K562 (cell line): ENCODE results near the gene DYNC1H1. TPM values are rescaled to one million over a fixed set of nuclear protein-coding genes. Genes with fewer than 3 reads are reported as not detected.

ENCODE experiments used
- ATAC-seq: fragments of 200-7000 bp; cut with Tn5 transposase; 3 replicates; pipeline ENCODE4 v1.9.1; 2020; ENCODE audit warnings: moderate library complexity
- BruUV-seq: library from RNA; stranded (reverse); fragments of 400-500 nt; replicated peaks from 2 replicates; lab custom pipeline; 2021; lab: Mats Ljungman, UMichigan
- CTCF ChIA-PET: fragments of 300-600 bp; formaldehyde crosslinking; extraction: SDS; loops from one replicate; lab custom pipeline; 2021; ENCODE audit warnings: low intra/inter-chr PET ratio; lab: Yijun Ruan, JAX
- POLR2A ChIA-PET: fragments of 300-600, 350-650 bp; sonication (Branson Sonifier 250); formaldehyde crosslinking; extraction: SDS; loops from one replicate; lab custom pipeline; 2021; ENCODE audit warnings: antibody characterized with exemption, inconsistent platforms; lab: Yijun Ruan, JAX
- DNase-seq, 4 experiments: peaks; one replicate each; pipeline versions ENCODE4 v3.0.0 to v3.0.0-alpha.2; 2011 to 2018; ENCODE audit warnings: low spot score in 3 of 4, mixed read lengths in 3 of 4; ENCODE audit errors: extremely low read depth in 1 of 4
- FAIRE-seq: peaks from 2 replicates; lab custom pipeline; 2011; peaks lifted over from hg19 to GRCh38; lab: Jason Lieb, UNC
- H2AFZ ChIP-seq: 2 replicates; pipeline ENCODE4 v1.6.0; 2011; ENCODE audit warnings: low read depth, low read length, control low read depth, inconsistent platforms
- H3K27ac ChIP-seq: fragments of 200-600 bp; 3 replicates; pipeline ENCODE4 v1.8.0; 2011; ENCODE audit warnings: low read depth, mild to moderate bottlenecking, control low read depth, inconsistent platforms, low read length, moderate library complexity, mixed read lengths; ENCODE audit errors: extremely low read depth
- H3K27me3 ChIP-seq, 2 experiments: fragments of 300-600 bp in 1 of 2; 2 replicates in 1 of 2; 3 replicates in 1 of 2; pipeline versions ENCODE4 v1.6.0 to v1.8.0; 2011; ENCODE audit warnings: inconsistent platforms in 2 of 2, low read length in 2 of 2, mild to moderate bottlenecking in 1 of 2, mixed read lengths in 1 of 2, moderate library complexity in 1 of 2; ENCODE audit not compliant: control insufficient read depth in 2 of 2, insufficient read depth in 2 of 2
- H3K36me3 ChIP-seq: fragments of 300-600 bp; 3 replicates; pipeline ENCODE4 v1.8.0; 2011; ENCODE audit warnings: mild to moderate bottlenecking, low read length, inconsistent platforms; ENCODE audit not compliant: control insufficient read depth, insufficient read depth
- H3K4me1 ChIP-seq, 2 experiments: fragments of 200-600 bp in 1 of 2; replicated peaks in 1 of 2; 2 replicates in 1 of 2; 3 replicates in 1 of 2; pipeline versions ENCODE4 v1.5.1 to v1.8.0; 2011; ENCODE audit warnings: inconsistent platforms in 2 of 2, low read length in 2 of 2, mild to moderate bottlenecking in 1 of 2, mixed read lengths in 1 of 2, moderate library complexity in 1 of 2; ENCODE audit not compliant: control insufficient read depth in 2 of 2, insufficient read depth in 2 of 2
- H3K4me2 ChIP-seq: 2 replicates; pipeline ENCODE4 v1.6.1; 2011; ENCODE audit warnings: low read length, control low read depth, inconsistent platforms, mixed read lengths; ENCODE audit not compliant: insufficient read depth
- H3K4me3 ChIP-seq: fragments of 200-600 bp; sonication (generic), shearing (Covaris generic); 2 replicates; pipeline ENCODE4 v1.5.1; 2016; ENCODE audit warnings: control low read depth, inconsistent platforms
- H3K79me2 ChIP-seq: fragments of 200-600 bp; 3 replicates; pipeline ENCODE4 v1.8.0; 2011; ENCODE audit warnings: low read length, inconsistent platforms; ENCODE audit not compliant: control insufficient read depth, insufficient read depth
- H3K9ac ChIP-seq, 2 experiments: 2 replicates each; pipeline versions ENCODE4 v1.6.0 to v1.6.1; 2011; ENCODE audit warnings: low read depth in 2 of 2, low read length in 2 of 2, control low read depth in 1 of 2, inconsistent platforms in 1 of 2, mild to moderate bottlenecking in 1 of 2, mixed read lengths in 1 of 2; ENCODE audit not compliant: insufficient read depth in 1 of 2
- H3K9me1 ChIP-seq: one replicate; pipeline ENCODE4 v1.6.0; 2011; ENCODE audit warnings: inconsistent platforms, mild to moderate bottlenecking, low read length, moderate library complexity; ENCODE audit not compliant: control insufficient read depth, insufficient read depth
- H3K9me3 ChIP-seq: replicated peaks from 2 replicates; pipeline ENCODE4 v1.5.1; 2011; ENCODE audit warnings: low read depth, low read length, inconsistent platforms; ENCODE audit not compliant: control insufficient read depth, insufficient read depth
- H4K20me1 ChIP-seq: replicated peaks from 2 replicates; pipeline ENCODE4 v1.6.1; 2011; ENCODE audit warnings: low read length, inconsistent platforms, mixed read lengths; ENCODE audit not compliant: control insufficient read depth, insufficient read depth
- ADNP ChIP-seq: fragments of 200-800 bp; sonication (Bioruptor generic); IDR thresholded peaks from 2 replicates; pipeline ENCODE4 v1.6.1; 2016; ENCODE audit warnings: missing genetic modification characterization, missing compliant biosample characterization
- ZNF121 ChIP-seq: sonication (generic); formaldehyde crosslinking; conservative IDR thresholded peaks from 2 replicates; pipeline ENCODE4 v1.8.0; 2022; ENCODE audit warnings: missing genetic modification reagents
- ZNF311 ChIP-seq: fragments of 250-450 bp; sonication (Bioruptor Pico); IDR thresholded peaks from 2 replicates; pipeline ENCODE4 v1.4.0; 2020; ENCODE audit warnings: mild to moderate bottlenecking, moderate library complexity
- WGBS: fragments of 100-300 bp; shearing (Covaris generic); methylation state at CpG from one replicate; pipeline ENCODE4 v1.1.6; 2016; ENCODE audit warnings: low coverage, mixed read lengths; ENCODE audit not compliant: insufficient coverage; ENCODE audit errors: missing lambda C conversion rate; 5-methylcytosine and 5-hydroxymethylcytosine counted together
- in situ Hi-C: fragments of 300-500 bp; cut with MboI; formaldehyde crosslinking; loops from 4 replicates; pipeline ENCODE4 v1.15.0; 2018; ENCODE audit warnings: inconsistent platforms, mixed read lengths
- intact Hi-C: fragments of 100-400 bp; cut with micrococcal nuclease; formaldehyde crosslinking; loops from 2 replicates; pipeline ENCODE4 v1.14.2; 2022
- polyA plus RNA-seq, 8 experiments: library from polyadenylated mRNA; depleted of rRNA in 4 of 8; stranded (reverse) in 5 of 8; unstranded in 3 of 8; fragments of >200 nt; fragmentation: Nextera tagmentation in 2 of 8; fragmentation: Illumina TruSeq in 1 of 8; extraction: Ambion mirVana in 2 of 8; extraction: Trizol in 1 of 8; gene quantifications; 2 replicates each; pipeline versions ENCODE4 v1.2.1 to v1.2.3, GENCODE V29; 2011 to 2014; ENCODE audit warnings: inconsistent platforms in 1 of 8, missing spikeins in 1 of 8
- total RNA-seq, 7 experiments: library from RNA; depleted of rRNA in 6 of 7; stranded (reverse); fragments of >200 nt in 6 of 7; fragmentation: Illumina TruSeq in 2 of 7; extraction: Trizol in 2 of 7; gene quantifications; 2 replicates each; pipeline versions ENCODE4 v1.2.1 to v1.2.3, GENCODE V29; 2011 to 2021; ENCODE audit warnings: low replicate concordance in 1 of 7
- TF ChIP-seq, protein P1 (sequence below): fragments of 200-600 bp; sonication (generic); IDR thresholded peaks from one replicate; pipeline ENCODE4 v1.6.1; 2012; ENCODE audit warnings: mild to moderate bottlenecking, low read depth, low read length, inconsistent platforms
- TF ChIP-seq, protein P2 (sequence below): fragments of 450-650 bp; IDR thresholded peaks from 2 replicates; pipeline ENCODE4 v1.6.1; 2017; ENCODE audit warnings: antibody characterized with exemption, mild to moderate bottlenecking

DYNC1H1 gene
- total and polyA plus RNA-seq, 9 of the 15 experiments (the other 6 are each of a cell fraction or from before 2014, with no cell fraction given): 31.9 to 335 (median 115) TPM

DNA sequence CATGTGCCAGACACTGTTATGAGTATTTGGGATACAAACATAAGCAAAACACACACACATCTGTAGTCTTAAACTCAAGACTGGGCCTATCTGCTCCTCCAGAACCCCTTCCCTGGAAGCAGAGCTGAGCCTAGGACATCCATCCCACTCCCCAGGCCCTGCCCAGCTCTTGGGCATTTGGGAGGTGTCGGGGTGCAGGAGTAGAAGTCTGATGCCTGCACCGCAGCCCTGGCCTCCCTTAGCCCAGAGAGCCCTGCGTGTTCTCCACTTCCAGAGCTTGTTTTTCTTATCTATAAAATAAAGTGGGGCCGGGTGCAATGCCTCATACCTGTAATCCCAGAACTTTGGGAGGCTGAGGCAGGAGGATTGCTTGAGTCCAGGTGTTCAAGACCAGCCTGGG, 110.8 kb downstream of the DYNC1H1 start:
- intact Hi-C loops (no loop called here), in situ Hi-C loops (no loop called here)
- H2AFZ ChIP-seq: no peak overlapping the region
- no peak overlapping the region for H3K27ac ChIP-seq
- H3K36me3 ChIP-seq: peaks cover 9% of the 10 kb centered on the region
- DNase-seq (no peak), ATAC-seq (no peak), FAIRE-seq (no peak)
- peaks cover 2% of the 10 kb centered on the region; the same call in 2 of the 3 replicates for H3K79me2 ChIP-seq
- H3K9ac ChIP-seq: no peak overlapping the region
- no peaks in the 10 kb centered on the region for H3K9me1 ChIP-seq
- 58% methylated on average over 4 of the region's 4 CpGs for WGBS
- no peak overlapping the region for H3K4me2 ChIP-seq
- no peaks in the 10 kb centered on the region for H3K9me3 ChIP-seq
- no peaks in the 10 kb centered on the region for H4K20me1 ChIP-seq
- POLR2A ChIA-PET: interaction anchor here (0.7 to 1.1 kb wide), 3 partner anchors 8 to 10 kb away, joined by 3 to 5 read pairs (median 4); no protein-coding TSS in a partner anchor
- no peaks in the 10 kb centered on the region for H3K27me3 ChIP-seq
- CTCF ChIA-PET: no interaction called here
- H3K4me1 ChIP-seq: peaks cover 0 to 6% of the 10 kb centered on the region in 2 experiments; a peak in 2 of 5 replicates
- no peak overlapping the region for H3K4me3 ChIP-seq
- BruUV-seq: no TSS peak
- TF ChIP-seq, protein P1, sequence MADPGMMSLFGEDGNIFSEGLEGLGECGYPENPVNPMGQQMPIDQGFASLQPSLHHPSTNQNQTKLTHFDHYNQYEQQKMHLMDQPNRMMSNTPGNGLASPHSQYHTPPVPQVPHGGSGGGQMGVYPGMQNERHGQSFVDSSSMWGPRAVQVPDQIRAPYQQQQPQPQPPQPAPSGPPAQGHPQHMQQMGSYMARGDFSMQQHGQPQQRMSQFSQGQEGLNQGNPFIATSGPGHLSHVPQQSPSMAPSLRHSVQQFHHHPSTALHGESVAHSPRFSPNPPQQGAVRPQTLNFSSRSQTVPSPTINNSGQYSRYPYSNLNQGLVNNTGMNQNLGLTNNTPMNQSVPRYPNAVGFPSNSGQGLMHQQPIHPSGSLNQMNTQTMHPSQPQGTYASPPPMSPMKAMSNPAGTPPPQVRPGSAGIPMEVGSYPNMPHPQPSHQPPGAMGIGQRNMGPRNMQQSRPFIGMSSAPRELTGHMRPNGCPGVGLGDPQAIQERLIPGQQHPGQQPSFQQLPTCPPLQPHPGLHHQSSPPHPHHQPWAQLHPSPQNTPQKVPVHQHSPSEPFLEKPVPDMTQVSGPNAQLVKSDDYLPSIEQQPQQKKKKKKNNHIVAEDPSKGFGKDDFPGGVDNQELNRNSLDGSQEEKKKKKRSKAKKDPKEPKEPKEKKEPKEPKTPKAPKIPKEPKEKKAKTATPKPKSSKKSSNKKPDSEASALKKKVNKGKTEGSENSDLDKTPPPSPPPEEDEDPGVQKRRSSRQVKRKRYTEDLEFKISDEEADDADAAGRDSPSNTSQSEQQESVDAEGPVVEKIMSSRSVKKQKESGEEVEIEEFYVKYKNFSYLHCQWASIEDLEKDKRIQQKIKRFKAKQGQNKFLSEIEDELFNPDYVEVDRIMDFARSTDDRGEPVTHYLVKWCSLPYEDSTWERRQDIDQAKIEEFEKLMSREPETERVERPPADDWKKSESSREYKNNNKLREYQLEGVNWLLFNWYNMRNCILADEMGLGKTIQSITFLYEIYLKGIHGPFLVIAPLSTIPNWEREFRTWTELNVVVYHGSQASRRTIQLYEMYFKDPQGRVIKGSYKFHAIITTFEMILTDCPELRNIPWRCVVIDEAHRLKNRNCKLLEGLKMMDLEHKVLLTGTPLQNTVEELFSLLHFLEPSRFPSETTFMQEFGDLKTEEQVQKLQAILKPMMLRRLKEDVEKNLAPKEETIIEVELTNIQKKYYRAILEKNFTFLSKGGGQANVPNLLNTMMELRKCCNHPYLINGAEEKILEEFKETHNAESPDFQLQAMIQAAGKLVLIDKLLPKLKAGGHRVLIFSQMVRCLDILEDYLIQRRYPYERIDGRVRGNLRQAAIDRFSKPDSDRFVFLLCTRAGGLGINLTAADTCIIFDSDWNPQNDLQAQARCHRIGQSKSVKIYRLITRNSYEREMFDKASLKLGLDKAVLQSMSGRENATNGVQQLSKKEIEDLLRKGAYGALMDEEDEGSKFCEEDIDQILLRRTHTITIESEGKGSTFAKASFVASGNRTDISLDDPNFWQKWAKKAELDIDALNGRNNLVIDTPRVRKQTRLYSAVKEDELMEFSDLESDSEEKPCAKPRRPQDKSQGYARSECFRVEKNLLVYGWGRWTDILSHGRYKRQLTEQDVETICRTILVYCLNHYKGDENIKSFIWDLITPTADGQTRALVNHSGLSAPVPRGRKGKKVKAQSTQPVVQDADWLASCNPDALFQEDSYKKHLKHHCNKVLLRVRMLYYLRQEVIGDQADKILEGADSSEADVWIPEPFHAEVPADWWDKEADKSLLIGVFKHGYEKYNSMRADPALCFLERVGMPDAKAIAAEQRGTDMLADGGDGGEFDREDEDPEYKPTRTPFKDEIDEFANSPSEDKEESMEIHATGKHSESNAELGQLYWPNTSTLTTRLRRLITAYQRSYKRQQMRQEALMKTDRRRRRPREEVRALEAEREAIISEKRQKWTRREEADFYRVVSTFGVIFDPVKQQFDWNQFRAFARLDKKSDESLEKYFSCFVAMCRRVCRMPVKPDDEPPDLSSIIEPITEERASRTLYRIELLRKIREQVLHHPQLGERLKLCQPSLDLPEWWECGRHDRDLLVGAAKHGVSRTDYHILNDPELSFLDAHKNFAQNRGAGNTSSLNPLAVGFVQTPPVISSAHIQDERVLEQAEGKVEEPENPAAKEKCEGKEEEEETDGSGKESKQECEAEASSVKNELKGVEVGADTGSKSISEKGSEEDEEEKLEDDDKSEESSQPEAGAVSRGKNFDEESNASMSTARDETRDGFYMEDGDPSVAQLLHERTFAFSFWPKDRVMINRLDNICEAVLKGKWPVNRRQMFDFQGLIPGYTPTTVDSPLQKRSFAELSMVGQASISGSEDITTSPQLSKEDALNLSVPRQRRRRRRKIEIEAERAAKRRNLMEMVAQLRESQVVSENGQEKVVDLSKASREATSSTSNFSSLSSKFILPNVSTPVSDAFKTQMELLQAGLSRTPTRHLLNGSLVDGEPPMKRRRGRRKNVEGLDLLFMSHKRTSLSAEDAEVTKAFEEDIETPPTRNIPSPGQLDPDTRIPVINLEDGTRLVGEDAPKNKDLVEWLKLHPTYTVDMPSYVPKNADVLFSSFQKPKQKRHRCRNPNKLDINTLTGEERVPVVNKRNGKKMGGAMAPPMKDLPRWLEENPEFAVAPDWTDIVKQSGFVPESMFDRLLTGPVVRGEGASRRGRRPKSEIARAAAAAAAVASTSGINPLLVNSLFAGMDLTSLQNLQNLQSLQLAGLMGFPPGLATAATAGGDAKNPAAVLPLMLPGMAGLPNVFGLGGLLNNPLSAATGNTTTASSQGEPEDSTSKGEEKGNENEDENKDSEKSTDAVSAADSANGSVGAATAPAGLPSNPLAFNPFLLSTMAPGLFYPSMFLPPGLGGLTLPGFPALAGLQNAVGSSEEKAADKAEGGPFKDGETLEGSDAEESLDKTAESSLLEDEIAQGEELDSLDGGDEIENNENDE: no peak
- no peak for TF ChIP-seq ZNF121 (CRISPR knock-in tag)
- TF ChIP-seq ADNP (tag): no peak
- TF ChIP-seq, protein P2, sequence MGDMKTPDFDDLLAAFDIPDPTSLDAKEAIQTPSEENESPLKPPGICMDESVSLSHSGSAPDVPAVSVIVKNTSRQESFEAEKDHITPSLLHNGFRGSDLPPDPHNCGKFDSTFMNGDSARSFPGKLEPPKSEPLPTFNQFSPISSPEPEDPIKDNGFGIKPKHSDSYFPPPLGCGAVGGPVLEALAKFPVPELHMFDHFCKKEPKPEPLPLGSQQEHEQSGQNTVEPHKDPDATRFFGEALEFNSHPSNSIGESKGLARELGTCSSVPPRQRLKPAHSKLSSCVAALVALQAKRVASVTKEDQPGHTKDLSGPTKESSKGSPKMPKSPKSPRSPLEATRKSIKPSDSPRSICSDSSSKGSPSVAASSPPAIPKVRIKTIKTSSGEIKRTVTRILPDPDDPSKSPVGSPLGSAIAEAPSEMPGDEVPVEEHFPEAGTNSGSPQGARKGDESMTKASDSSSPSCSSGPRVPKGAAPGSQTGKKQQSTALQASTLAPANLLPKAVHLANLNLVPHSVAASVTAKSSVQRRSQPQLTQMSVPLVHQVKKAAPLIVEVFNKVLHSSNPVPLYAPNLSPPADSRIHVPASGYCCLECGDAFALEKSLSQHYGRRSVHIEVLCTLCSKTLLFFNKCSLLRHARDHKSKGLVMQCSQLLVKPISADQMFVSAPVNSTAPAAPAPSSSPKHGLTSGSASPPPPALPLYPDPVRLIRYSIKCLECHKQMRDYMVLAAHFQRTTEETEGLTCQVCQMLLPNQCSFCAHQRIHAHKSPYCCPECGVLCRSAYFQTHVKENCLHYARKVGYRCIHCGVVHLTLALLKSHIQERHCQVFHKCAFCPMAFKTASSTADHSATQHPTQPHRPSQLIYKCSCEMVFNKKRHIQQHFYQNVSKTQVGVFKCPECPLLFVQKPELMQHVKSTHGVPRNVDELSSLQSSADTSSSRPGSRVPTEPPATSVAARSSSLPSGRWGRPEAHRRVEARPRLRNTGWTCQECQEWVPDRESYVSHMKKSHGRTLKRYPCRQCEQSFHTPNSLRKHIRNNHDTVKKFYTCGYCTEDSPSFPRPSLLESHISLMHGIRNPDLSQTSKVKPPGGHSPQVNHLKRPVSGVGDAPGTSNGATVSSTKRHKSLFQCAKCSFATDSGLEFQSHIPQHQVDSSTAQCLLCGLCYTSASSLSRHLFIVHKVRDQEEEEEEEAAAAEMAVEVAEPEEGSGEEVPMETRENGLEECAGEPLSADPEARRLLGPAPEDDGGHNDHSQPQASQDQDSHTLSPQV: no peak
- no peak for TF ChIP-seq ZNF311 (CRISPR knock-in tag)
